H4 (cell line): ENCODE data around the gene ZNF618. TPM values are rescaled to one million over a fixed set of nuclear protein-coding genes. Genes with fewer than 3 reads are reported as not detected.
"Not testable (repeated sequence)": the region's sequence is repeated elsewhere in the genome, so short reads cannot be mapped to it uniquely, and the experiment has no call there.

Experiments
- DNase-seq: peaks from one replicate; pipeline ENCODE4 v3.0.0-alpha.2; 2015; ENCODE audit warnings: low spot score
- total RNA-seq: library from RNA; depleted of rRNA; stranded (reverse); fragments of >200 nt; shearing (Covaris generic); gene quantifications from 2 replicates; pipeline ENCODE4 v1.2.3, GENCODE V29; 2014

ZNF618 gene
- total RNA-seq, 1 experiment from 2014 or later: 4.9 TPM

- DNase-seq: no peak
These were observed 162.0 kb downstream of the ZNF618 start for GRCh38 chr9:114037961-114038723.

GRCh38 chr9:114038724-114039313 lies 162.7 kb downstream of the ZNF618 start:
- no peak for DNase-seq

GRCh38 chr9:114039484-114039883 lies 163.4 kb downstream of the ZNF618 start:
- DNase-seq: no peak

GRCh38 chr9:114043660-114044059 lies 167.6 kb downstream of the ZNF618 start:
- DNase-seq: not testable (repeated sequence)

- DNase-seq: no peak
These were observed 170.2 kb downstream of the ZNF618 start for GRCh38 chr9:114046237-114046755.

GRCh38 chr9:114046875-114047274 lies 170.8 kb downstream of the ZNF618 start:
- DNase-seq: no peak

GRCh38 chr9:114047717-114048116 lies 171.6 kb downstream of the ZNF618 start:
- no peak for DNase-seq

- DNase-seq: no peak
These were observed 172.7 kb downstream of the ZNF618 start for GRCh38 chr9:114048533-114049415.

GRCh38 chr9:114049441-114050225 lies 173.5 kb downstream of the ZNF618 start:
- no peak for DNase-seq

- DNase-seq: no peak
These were observed 174.1 kb downstream of the ZNF618 start for GRCh38 chr9:114050226-114050568.

- no peak for DNase-seq
These were observed 174.5 kb downstream of the ZNF618 start for GRCh38 chr9:114050646-114051045.

GRCh38 chr9:114051281-114051680 lies 175.2 kb downstream of the ZNF618 start:
- no peak for DNase-seq

GRCh38 chr9:114051706-114052105 lies 175.6 kb downstream of the ZNF618 start:
- no peak for DNase-seq

- DNase-seq: no peak
These were observed 177.3 kb downstream of the ZNF618 start for GRCh38 chr9:114053246-114054005.

GRCh38 chr9:114054191-114054690 lies 178.1 kb downstream of the ZNF618 start:
- no peak for DNase-seq

- DNase-seq: no peak
These were observed 179.0 kb downstream of the ZNF618 start for GRCh38 chr9:114055061-114055460.

GRCh38 chr9:114055894-114056293 lies 179.8 kb downstream of the ZNF618 start:
- DNase-seq: no peak

GRCh38 chr9:114056527-114056926 lies 180.4 kb downstream of the ZNF618 start:
- DNase-seq: no peak

GRCh38 chr9:114057161-114057885 lies 181.2 kb downstream of the ZNF618 start:
- no peak for DNase-seq

GRCh38 chr9:114058688-114059046 lies 182.6 kb downstream of the ZNF618 start:
- DNase-seq: no peak
